H9 (cell line): ENCODE results near the gene RASA3. TPM values are rescaled to one million over a fixed set of nuclear protein-coding genes. Genes with fewer than 3 reads are reported as not detected.

Experiments
- DNase-seq: peaks from one replicate; pipeline ENCODE4 v3.0.0-alpha.2; 2017
- H2AFZ ChIP-seq: one replicate; pipeline ENCODE4 v1.6.1; 2013; ENCODE audit warnings: mild to moderate bottlenecking, low read length, control low read depth, moderate library complexity
- H2AK5ac ChIP-seq: 2 replicates; pipeline ENCODE4 v1.6.1; 2013; ENCODE audit warnings: low read length, control low read depth, mixed read lengths; ENCODE audit not compliant: insufficient read length
- H2BK120ac ChIP-seq: one replicate; pipeline ENCODE4 v1.6.1; 2013; ENCODE audit warnings: low read depth, mild to moderate bottlenecking, low read length, control low read depth, inconsistent platforms; ENCODE audit not compliant: poor library complexity, severe bottlenecking
- H2BK12ac ChIP-seq: 2 replicates; pipeline ENCODE4 v1.6.1; 2013; ENCODE audit warnings: low read length, control low read depth, mixed read lengths, low read depth; ENCODE audit not compliant: insufficient read length
- H2BK15ac ChIP-seq: 2 replicates; pipeline ENCODE4 v1.6.1; 2013; ENCODE audit warnings: low read depth, low read length, control low read depth
- H2BK20ac ChIP-seq: one replicate; pipeline ENCODE4 v1.6.1; 2013; ENCODE audit warnings: low read depth, mild to moderate bottlenecking, low read length, control low read depth, inconsistent platforms; ENCODE audit not compliant: poor library complexity, severe bottlenecking
- H2BK5ac ChIP-seq: 2 replicates; pipeline ENCODE4 v1.6.1; 2013; ENCODE audit warnings: low read length, control low read depth, mixed read lengths; ENCODE audit not compliant: insufficient read length
- H3K14ac ChIP-seq: 2 replicates; pipeline ENCODE4 v1.6.1; 2013; ENCODE audit warnings: low read length, control low read depth; ENCODE audit not compliant: insufficient read depth
- H3K18ac ChIP-seq: 2 replicates; pipeline ENCODE4 v1.6.1; 2013; ENCODE audit warnings: low read depth, mild to moderate bottlenecking, mixed read lengths, low read length, control low read depth; ENCODE audit not compliant: insufficient read length
- H3K23ac ChIP-seq: 2 replicates; pipeline ENCODE4 v1.6.1; 2013; ENCODE audit warnings: low read length, control low read depth, mixed read lengths, low read depth; ENCODE audit not compliant: insufficient read length
- H3K23me2 ChIP-seq: 2 replicates; pipeline ENCODE4 v1.6.1; 2013; ENCODE audit warnings: low read depth, mild to moderate bottlenecking, mixed read lengths, low read length, control low read depth; ENCODE audit not compliant: insufficient read length, poor library complexity, severe bottlenecking
- H3K27ac ChIP-seq: 2 replicates; pipeline ENCODE4 v1.5.1; 2013; ENCODE audit warnings: low read length, control low read depth, mixed read lengths, low read depth; ENCODE audit not compliant: insufficient read length
- H3K27me3 ChIP-seq: 2 replicates; pipeline ENCODE4 v1.6.1; 2013; ENCODE audit warnings: low read length, control low read depth, inconsistent platforms; ENCODE audit not compliant: insufficient read depth
- H3K4ac ChIP-seq: 2 replicates; pipeline ENCODE4 v1.6.1; 2013; ENCODE audit warnings: low read depth, mild to moderate bottlenecking, control low read depth, inconsistent platforms, low read length, moderate library complexity
- H3K4me1 ChIP-seq: 2 replicates; pipeline ENCODE4 v1.6.1; 2013; ENCODE audit warnings: low read length, control low read depth, inconsistent platforms; ENCODE audit not compliant: insufficient read depth
- H3K4me2 ChIP-seq: 2 replicates; pipeline ENCODE4 v1.6.1; 2013; ENCODE audit warnings: low read length, control low read depth, mixed read lengths; ENCODE audit not compliant: insufficient read length, insufficient read depth
- H3K56ac ChIP-seq: 2 replicates; pipeline ENCODE4 v1.6.1; 2013; ENCODE audit warnings: low read depth, mild to moderate bottlenecking, mixed read lengths, low read length, control low read depth; ENCODE audit not compliant: insufficient read length
- H3K79me1 ChIP-seq: 2 replicates; pipeline ENCODE4 v1.6.1; 2013; ENCODE audit warnings: low read depth, mild to moderate bottlenecking, moderate library complexity, low read length, control low read depth, inconsistent platforms; ENCODE audit not compliant: insufficient read depth, poor library complexity, severe bottlenecking
- H3K79me2 ChIP-seq: 2 replicates; pipeline ENCODE4 v1.6.1; 2013; ENCODE audit warnings: low read length, control low read depth, inconsistent platforms; ENCODE audit not compliant: insufficient read depth
- H3K9ac ChIP-seq: 2 replicates; pipeline ENCODE4 v1.6.1; 2013; ENCODE audit warnings: low read length, control low read depth, mixed read lengths; ENCODE audit not compliant: insufficient read length; ENCODE audit errors: extremely low read depth
- H3K9me3 ChIP-seq: one replicate; pipeline ENCODE4 v1.6.1; 2013; ENCODE audit warnings: low read depth, low read length, inconsistent platforms; ENCODE audit not compliant: control insufficient read depth
- H3T11ph ChIP-seq: one replicate; pipeline ENCODE4 v1.6.1; 2013; ENCODE audit warnings: mild to moderate bottlenecking, low read length, control low read depth, inconsistent platforms
- H4K20me1 ChIP-seq: one replicate; pipeline ENCODE4 v1.6.1; 2013; ENCODE audit not compliant: control insufficient read depth, insufficient read length, insufficient read depth
- H4K5ac ChIP-seq: 2 replicates; pipeline ENCODE4 v1.6.1; 2013; ENCODE audit warnings: low read depth, mild to moderate bottlenecking, mixed read lengths, low read length, control low read depth; ENCODE audit not compliant: insufficient read length
- H4K8ac ChIP-seq: replicated peaks from 2 replicates; pipeline ENCODE4 v1.6.1; 2013; ENCODE audit warnings: low read length, control low read depth, mixed read lengths, low read depth; ENCODE audit not compliant: insufficient read length
- H4K91ac ChIP-seq: 2 replicates; pipeline ENCODE4 v1.6.1; 2013; ENCODE audit warnings: low read depth, mild to moderate bottlenecking, moderate library complexity, mixed read lengths, low read length, control low read depth; ENCODE audit not compliant: insufficient read length
- H3K27ac Mint-ChIP-seq, 3 experiments: 2 replicates in 2 of 3; 3 replicates in 1 of 3; pipeline ENCODE4 v1.8.0; 2020 to 2021; ENCODE audit warnings: mixed read lengths in 3 of 3, mild to moderate bottlenecking in 1 of 3, moderate library complexity in 1 of 3
- H3K27me3 Mint-ChIP-seq: 2 replicates; pipeline ENCODE4 v1.8.0; 2021; ENCODE audit warnings: low read depth, mild to moderate bottlenecking, moderate library complexity, mixed read lengths
- H3K36me3 Mint-ChIP-seq, 3 experiments: 2 replicates in 2 of 3; 3 replicates in 1 of 3; pipeline ENCODE4 v1.8.0; 2020 to 2021; ENCODE audit warnings: low read depth in 3 of 3, mixed read lengths in 3 of 3; ENCODE audit not compliant: insufficient read depth in 1 of 3
- H3K4me1 Mint-ChIP-seq, 2 experiments: 2 replicates each; pipeline ENCODE4 v1.8.0; 2020; ENCODE audit warnings: mixed read lengths in 2 of 2
- H3K4me3 Mint-ChIP-seq, 2 experiments: 2 replicates in 1 of 2; 3 replicates in 1 of 2; pipeline ENCODE4 v1.8.0; 2020 to 2021; ENCODE audit warnings: mild to moderate bottlenecking in 2 of 2, mixed read lengths in 2 of 2, moderate library complexity in 1 of 2
- H3K9me3 Mint-ChIP-seq, 2 experiments: 2 replicates in 1 of 2; 3 replicates in 1 of 2; pipeline ENCODE4 v1.8.0; 2020; ENCODE audit warnings: mild to moderate bottlenecking in 2 of 2, mixed read lengths in 2 of 2, moderate library complexity in 1 of 2
- WGBS: extraction: QIAGEN DNeasy Blood & Tissue Kit; methylation state at CpG from one replicate; pipeline ENCODE4 v1.1.7; 2013; ENCODE audit warnings: missing lambda C conversion rate, low lambda C conversion rate, mixed read lengths; ENCODE audit not compliant: insufficient read length; ENCODE audit errors: extremely low coverage; 5-methylcytosine and 5-hydroxymethylcytosine counted together
- total RNA-seq: library from RNA; stranded (reverse); gene quantifications from 2 replicates; pipeline ENCODE4 v1.2.1, GENCODE V29; 2021
- TF ChIP-seq, protein P1 (sequence below): fragments of 200-600 bp; sonication (generic); conservative IDR thresholded peaks from 3 replicates; pipeline ENCODE4 v1.8.0; 2021; ENCODE audit warnings: antibody characterized with exemption, mild to moderate bottlenecking

RASA3 gene
- total RNA-seq, 1 experiment from 2014 or later = 12.3 TPM

DNA sequence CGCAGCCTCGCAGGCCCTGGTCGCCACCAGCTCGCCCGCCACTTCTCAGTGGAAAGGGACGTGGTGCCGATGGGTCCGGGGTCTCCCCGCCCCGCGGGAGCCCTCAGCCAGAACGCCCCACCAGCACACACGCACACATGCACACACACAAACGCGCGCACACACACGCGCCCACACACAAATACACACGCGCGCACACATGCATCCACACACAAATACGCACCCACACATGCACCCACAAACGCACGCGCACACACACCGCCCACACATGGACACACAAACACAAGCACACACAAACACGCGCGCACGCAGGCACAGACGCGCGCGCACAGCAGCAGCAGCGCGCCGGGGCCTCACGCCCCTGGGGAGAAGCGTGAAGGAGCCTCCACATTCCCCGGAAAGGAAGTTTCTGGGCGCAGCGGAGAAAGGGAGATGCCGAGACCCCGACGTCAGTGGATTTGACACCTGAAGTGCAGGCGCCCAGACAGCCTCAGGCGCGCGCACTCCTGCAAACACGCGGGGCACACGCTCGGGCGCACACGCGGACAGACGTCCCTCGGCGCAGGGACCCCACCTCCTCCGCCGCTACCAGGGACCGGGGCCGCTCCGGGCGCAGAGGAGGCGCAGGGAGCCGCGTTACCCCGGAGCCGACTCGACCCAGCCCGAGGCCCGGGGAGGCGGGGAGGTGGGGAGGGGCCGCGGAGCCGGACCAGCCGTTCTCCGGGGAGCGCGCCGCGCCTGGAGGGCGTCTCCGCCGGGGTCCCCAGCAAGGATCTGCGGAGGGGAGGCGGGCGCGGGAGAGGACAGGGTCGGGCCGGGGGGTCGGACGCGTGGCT, 622 bp downstream of the RASA3 start:
- H3K4me1 ChIP-seq = peaks cover 5% of the 10 kb centered on the region; the same call in 1 of the 2 replicates
- H3K27me3 ChIP-seq = no peaks in the 10 kb centered on the region
- Mint-ChIP-seq H3K4me3 (peak overlapping the region; percentile 89 to 95), H3K9me3 (peaks cover 0 to 3% of the 10 kb centered on the region in 2 experiments; a peak in 1 of 5 replicates), H3K27ac (peak overlapping the region in 1 of 3 experiments; percentile 75; a peak in 2 of 7 replicates), H3K27me3 (peaks cover 18% of the 10 kb centered on the region), H3K36me3 (peaks cover 0 to 3% (median 0%) of the 10 kb centered on the region in 3 experiments; a peak in 1 of 7 replicates), H3K4me1 (peaks cover 52 to 56% of the 10 kb centered on the region in 2 experiments)
- no peak overlapping the region for H3K4ac ChIP-seq
- no peak overlapping the region for H3K27ac ChIP-seq
- H2BK20ac ChIP-seq = no peak overlapping the region
- no peak overlapping the region for H4K91ac ChIP-seq
- no peak overlapping the region for H3T11ph ChIP-seq
- H2BK12ac ChIP-seq = no peak overlapping the region
- no peaks in the 10 kb centered on the region for H3K9me3 ChIP-seq
- DNase-seq = no peak
- peak overlapping the region; percentile 25 for H3K9ac ChIP-seq
- H2BK15ac ChIP-seq = no peak overlapping the region
- peak overlapping the region; percentile 13 for H3K18ac ChIP-seq
- H4K5ac ChIP-seq = no peak overlapping the region
- H3K23me2 ChIP-seq = peaks cover 10% of the 10 kb centered on the region
- peak overlapping the region; percentile 41; the same call in 1 of the 2 replicates for H3K14ac ChIP-seq
- no peak overlapping the region for H4K8ac ChIP-seq
- H3K4me2 ChIP-seq = peak overlapping the region; percentile 96
- WGBS = no CpG with 5 or more reads among the region's 95 CpGs
- H2BK5ac ChIP-seq = no peak overlapping the region
- peaks cover 10% of the 10 kb centered on the region; the same call in 1 of the 2 replicates for H3K79me2 ChIP-seq
- H3K23ac ChIP-seq = peak overlapping the region; percentile 79
- TF ChIP-seq, protein P1, sequence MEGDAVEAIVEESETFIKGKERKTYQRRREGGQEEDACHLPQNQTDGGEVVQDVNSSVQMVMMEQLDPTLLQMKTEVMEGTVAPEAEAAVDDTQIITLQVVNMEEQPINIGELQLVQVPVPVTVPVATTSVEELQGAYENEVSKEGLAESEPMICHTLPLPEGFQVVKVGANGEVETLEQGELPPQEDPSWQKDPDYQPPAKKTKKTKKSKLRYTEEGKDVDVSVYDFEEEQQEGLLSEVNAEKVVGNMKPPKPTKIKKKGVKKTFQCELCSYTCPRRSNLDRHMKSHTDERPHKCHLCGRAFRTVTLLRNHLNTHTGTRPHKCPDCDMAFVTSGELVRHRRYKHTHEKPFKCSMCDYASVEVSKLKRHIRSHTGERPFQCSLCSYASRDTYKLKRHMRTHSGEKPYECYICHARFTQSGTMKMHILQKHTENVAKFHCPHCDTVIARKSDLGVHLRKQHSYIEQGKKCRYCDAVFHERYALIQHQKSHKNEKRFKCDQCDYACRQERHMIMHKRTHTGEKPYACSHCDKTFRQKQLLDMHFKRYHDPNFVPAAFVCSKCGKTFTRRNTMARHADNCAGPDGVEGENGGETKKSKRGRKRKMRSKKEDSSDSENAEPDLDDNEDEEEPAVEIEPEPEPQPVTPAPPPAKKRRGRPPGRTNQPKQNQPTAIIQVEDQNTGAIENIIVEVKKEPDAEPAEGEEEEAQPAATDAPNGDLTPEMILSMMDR = no peak
- H2BK120ac ChIP-seq = no peak overlapping the region
- no peak overlapping the region for H3K56ac ChIP-seq
- peaks cover 3% of the 10 kb centered on the region for H3K79me1 ChIP-seq
- no peak overlapping the region for H2AFZ ChIP-seq
- H4K20me1 ChIP-seq = no peaks in the 10 kb centered on the region
- H2AK5ac ChIP-seq = no peak overlapping the region
